Measurements from ENCODE around the gene MREG.

Gene MREG

GRCh38 chr2:216004697-216005283, 8.6 kb downstream of the MREG start:
- no peak overlapping the region for H3K4me3 ChIP-seq (ENCODE audit: low read depth, low read length)
- DNase-seq (ENCODE audit: low read depth) = no peak
- TF ChIP-seq POLR2A (IDR thresholded peaks at IDR 0.05; ENCODE audit: extremely low read depth, insufficient read length) = no peak
- TF ChIP-seq MYC (IDR thresholded peaks at IDR 0.05; ENCODE audit: low read depth, low read length) = no peak

- no peak for TF ChIP-seq POLR2A (IDR thresholded peaks at IDR 0.05; ENCODE audit: extremely low read depth, insufficient read length)
- TF ChIP-seq CTCF (IDR thresholded peaks at IDR 0.05; ENCODE audit: low read depth, low read length) = no peak
- TF ChIP-seq MYC (IDR thresholded peaks at IDR 0.05; ENCODE audit: low read depth, low read length) = no peak
- TF ChIP-seq MAX (IDR thresholded peaks at IDR 0.05; ENCODE audit: low read depth, low read length) = no peak
- no peak for DNase-seq (ENCODE audit: low read depth)
- no peak overlapping the region for H3K4me3 ChIP-seq (ENCODE audit: low read depth, low read length)
Measured at GRCh38 chr2:216003876-216004696, 9.3 kb downstream of the MREG start.

GRCh38 chr2:216002693-216003092, 10.7 kb downstream of the MREG start:
- no peak overlapping the region for H3K4me3 ChIP-seq (ENCODE audit: low read depth, low read length)
- DNase-seq (ENCODE audit: low read depth) = no peak
- TF ChIP-seq MYC (IDR thresholded peaks at IDR 0.05; ENCODE audit: low read depth, low read length) = no peak
- TF ChIP-seq MAX (IDR thresholded peaks at IDR 0.05; ENCODE audit: low read depth, low read length) = no peak
- no peak for TF ChIP-seq CTCF (IDR thresholded peaks at IDR 0.05; ENCODE audit: low read depth, low read length)

- no peak for DNase-seq (ENCODE audit: low read depth)
- no peak for TF ChIP-seq POLR2A (IDR thresholded peaks at IDR 0.05; ENCODE audit: extremely low read depth, insufficient read length)
- no peak for TF ChIP-seq MYC (IDR thresholded peaks at IDR 0.05; ENCODE audit: low read depth, low read length)
- TF ChIP-seq CTCF (IDR thresholded peaks at IDR 0.05; ENCODE audit: low read depth, low read length) = no peak
- TF ChIP-seq MAX (IDR thresholded peaks at IDR 0.05; ENCODE audit: low read depth, low read length) = no peak
- H3K4me3 ChIP-seq (ENCODE audit: low read depth, low read length) = no peak overlapping the region
Measured at GRCh38 chr2:216002101-216002678, 11.2 kb downstream of the MREG start.

- no peak for TF ChIP-seq MAX (IDR thresholded peaks at IDR 0.05; ENCODE audit: low read depth, low read length)
- DNase-seq (ENCODE audit: low read depth) = no peak
- H3K4me3 ChIP-seq (ENCODE audit: low read depth, low read length) = no peak overlapping the region
Measured at GRCh38 chr2:216001216-216002100, 11.9 kb downstream of the MREG start.

- TF ChIP-seq POLR2A (IDR thresholded peaks at IDR 0.05; ENCODE audit: extremely low read depth, insufficient read length) (no peak), MYC (IDR thresholded peaks at IDR 0.05; ENCODE audit: low read depth, low read length) (no peak), MAX (IDR thresholded peaks at IDR 0.05; ENCODE audit: low read depth, low read length) (no peak), CTCF (IDR thresholded peaks at IDR 0.05; ENCODE audit: low read depth, low read length) (no peak)
- H3K4me3 ChIP-seq (ENCODE audit: low read depth, low read length) = no peak overlapping the region
- no peak for DNase-seq (ENCODE audit: low read depth)
Measured at GRCh38 chr2:215998636-215999035, 14.7 kb downstream of the MREG start.

All from NB4 (cell line).